OCI-LY7 (cell line): ENCODE results near the gene NTM.

Source experiments
- EZH2phosphoT487 ChIP-seq: fragments of 200-600 bp; sonication (generic); IDR thresholded peaks from 2 replicates; pipeline ENCODE4 v1.6.1; 2018; ENCODE audit warnings: low read depth, borderline replicate concordance, mild to moderate bottlenecking, mixed run types, antibody characterized with exemption, low read length, moderate library complexity, mixed read lengths
- TF ChIP-seq, protein P1 (sequence below): fragments of 200-600 bp; sonication (generic); conservative IDR thresholded peaks from 2 replicates; pipeline ENCODE4 v1.5.1; 2014; ENCODE audit warnings: mild to moderate bottlenecking, antibody characterized with exemption, low read length, moderate library complexity, mixed read lengths

DNA sequence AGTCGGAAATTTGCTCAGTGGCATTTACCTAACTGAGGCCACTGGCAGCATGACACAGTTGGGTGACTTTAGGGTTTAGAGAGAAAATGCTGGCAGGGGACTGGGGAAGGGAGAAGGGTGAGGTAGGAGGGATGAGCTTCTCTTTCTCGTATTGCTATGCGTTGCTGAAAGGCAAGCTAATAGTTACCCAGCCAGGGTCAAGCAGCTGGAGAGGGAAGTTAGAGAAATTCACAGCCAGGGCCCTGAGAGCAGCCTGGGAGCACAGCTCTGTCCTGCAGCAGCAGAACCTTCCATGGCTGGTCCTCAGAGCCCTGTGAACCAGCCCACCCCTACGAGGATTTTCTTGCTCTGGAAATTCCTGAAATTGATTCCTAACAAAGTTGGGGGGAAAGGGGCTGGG is 679.6 kb downstream of the NTM start:
- TF ChIP-seq, protein P1, sequence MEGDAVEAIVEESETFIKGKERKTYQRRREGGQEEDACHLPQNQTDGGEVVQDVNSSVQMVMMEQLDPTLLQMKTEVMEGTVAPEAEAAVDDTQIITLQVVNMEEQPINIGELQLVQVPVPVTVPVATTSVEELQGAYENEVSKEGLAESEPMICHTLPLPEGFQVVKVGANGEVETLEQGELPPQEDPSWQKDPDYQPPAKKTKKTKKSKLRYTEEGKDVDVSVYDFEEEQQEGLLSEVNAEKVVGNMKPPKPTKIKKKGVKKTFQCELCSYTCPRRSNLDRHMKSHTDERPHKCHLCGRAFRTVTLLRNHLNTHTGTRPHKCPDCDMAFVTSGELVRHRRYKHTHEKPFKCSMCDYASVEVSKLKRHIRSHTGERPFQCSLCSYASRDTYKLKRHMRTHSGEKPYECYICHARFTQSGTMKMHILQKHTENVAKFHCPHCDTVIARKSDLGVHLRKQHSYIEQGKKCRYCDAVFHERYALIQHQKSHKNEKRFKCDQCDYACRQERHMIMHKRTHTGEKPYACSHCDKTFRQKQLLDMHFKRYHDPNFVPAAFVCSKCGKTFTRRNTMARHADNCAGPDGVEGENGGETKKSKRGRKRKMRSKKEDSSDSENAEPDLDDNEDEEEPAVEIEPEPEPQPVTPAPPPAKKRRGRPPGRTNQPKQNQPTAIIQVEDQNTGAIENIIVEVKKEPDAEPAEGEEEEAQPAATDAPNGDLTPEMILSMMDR = no peak
- TF ChIP-seq EZH2phosphoT487 = no peak
